ENCODE measurements around the gene SALL4. TPM values are rescaled to one million over a fixed set of nuclear protein-coding genes. Genes with fewer than 3 reads are reported as not detected.
"Not testable (repeated sequence)": the region's sequence is repeated elsewhere in the genome, so short reads cannot be mapped to it uniquely, and the experiment has no call there.

Gene SALL4
- total RNA-seq, 1 donor from 2014 or later = 0.20 TPM

- no peak for DNase-seq (ENCODE audit: low read depth in 2 of 2)
Observed at GRCh38 chr20:51801823-51802123, 548 bp downstream of the SALL4 start.

DNA sequence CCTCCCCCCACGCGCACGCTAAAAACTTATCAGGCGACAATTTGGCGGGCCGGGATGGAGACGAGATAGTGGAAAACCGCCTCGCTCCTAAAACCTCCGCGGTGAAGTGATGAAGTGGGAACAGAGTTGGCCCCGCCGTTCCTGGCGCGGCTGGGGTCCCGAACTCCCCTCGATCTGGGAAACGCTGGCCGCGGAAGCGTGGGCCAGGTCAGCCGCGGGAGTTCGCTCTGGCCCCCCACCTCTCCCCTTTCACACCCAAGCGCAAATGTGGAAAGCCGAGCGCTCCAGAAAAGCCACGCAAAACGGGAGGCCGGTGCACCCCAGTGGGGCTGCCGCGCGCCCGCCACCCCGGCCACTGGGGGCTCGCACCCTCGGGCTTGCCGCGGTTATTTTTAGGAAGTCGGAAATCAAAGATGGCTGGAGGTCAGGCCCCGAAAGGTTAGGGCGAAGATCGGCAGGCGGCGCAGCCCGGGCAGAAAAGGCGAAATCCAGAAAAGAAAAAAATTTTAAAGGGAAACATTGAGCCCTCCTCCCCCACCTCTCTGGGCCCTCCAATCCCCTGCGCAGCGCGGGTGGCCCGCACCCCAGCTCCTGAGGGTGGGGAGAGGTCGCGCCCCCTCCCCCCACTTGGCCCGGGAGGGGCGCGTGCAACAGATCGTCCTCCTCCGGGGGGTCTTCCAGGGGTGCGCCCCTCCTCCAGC, 1.0 kb downstream of the SALL4 start:
- DNase-seq (ENCODE audit: low read depth in 2 of 2) = peak in 1 of 2 donors; percentile 17

DNA sequence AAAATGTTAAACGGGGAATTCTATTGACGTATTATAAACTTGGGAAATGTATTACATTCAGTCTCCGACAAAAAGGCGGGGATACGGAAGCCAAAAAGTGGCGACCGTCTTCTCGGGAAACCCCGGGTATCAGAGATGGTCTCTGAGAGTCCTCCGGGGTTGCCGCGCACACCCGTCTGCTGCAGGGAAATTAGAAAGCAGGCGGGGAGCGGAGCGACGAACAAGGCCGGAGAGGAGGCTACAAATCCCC, 1.5 kb downstream of the SALL4 start:
- peak; percentile 26 to 47 for DNase-seq (ENCODE audit: low read depth in 2 of 2)

- DNase-seq (ENCODE audit: low read depth in 2 of 2) = peak; percentile 49 to 74
Observed at GRCh38 chr20:51800060-51800871, 2.1 kb downstream of the SALL4 start.

DNA sequence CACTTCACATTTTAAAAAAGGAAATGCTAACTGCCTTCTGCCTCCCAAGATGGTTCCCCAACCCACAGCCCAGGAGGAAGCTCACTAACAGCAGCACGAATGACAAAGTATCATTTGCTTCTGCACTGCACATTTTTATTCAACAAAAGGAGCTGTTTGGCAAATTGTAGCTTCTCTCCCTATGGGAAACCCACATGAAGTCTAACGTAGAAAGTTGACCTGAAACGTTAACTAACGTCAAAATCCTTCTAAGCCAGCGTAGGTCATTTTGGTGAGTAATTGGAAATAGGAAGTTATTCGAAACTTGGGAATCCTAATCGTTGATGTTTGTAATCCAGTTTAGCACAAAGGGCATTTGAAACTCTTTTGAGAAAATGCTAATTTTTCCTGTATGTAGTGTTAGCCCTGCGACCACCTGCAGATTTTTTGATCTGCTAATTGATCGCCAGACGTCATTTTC, 2.9 kb downstream of the SALL4 start:
- DNase-seq (ENCODE audit: low read depth in 2 of 2) = no peak

- DNase-seq (ENCODE audit: low read depth in 2 of 2) = no peak
Observed at GRCh38 chr20:51797357-51798025, 4.8 kb downstream of the SALL4 start.

DNA sequence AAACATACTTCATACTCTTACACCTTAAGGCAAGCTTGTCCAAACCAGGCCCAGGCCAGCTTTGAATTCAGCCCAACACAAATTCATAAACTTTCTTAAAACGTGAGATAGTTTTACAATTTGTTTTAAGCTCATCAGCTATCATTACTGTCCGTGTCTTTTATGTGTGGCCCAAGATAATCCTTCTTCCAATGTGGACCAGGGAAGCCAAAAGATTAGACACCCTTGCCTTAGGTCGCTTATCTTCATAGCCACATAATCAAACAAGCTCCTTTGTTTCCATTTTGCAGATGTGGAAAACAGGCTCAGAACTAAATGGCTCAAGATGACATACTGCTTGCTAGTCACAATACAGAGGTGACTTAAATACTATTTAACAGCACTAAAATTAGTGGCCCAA, 6.0 kb downstream of the SALL4 start:
- DNase-seq (ENCODE audit: low read depth in 2 of 2) = no peak

GRCh38 chr20:51792960-51793359, 9.4 kb downstream of the SALL4 start:
- DNase-seq (ENCODE audit: low read depth in 2 of 2) = no peak

DNA sequence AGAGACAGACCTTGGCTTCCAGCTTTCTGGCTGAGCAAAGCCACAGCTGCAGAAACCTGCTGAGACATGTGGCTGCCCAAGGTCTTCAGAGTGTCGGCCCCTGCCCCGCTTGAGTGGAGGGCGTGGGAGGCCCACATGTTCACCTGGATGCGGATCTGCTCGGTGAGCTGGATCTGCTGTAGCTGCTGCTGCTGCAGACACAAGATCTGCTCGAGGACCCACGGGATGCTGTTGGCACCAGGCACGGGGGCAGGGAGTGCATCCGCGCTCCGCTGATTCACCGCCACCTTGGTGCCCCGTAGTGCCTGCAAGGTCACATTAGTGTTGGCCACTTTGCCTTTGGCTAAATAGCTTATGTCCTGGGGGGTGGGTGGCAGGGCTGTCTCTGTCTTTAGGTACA, 10.7 kb downstream of the SALL4 start:
- DNase-seq (ENCODE audit: low read depth in 2 of 2) = no peak

DNA sequence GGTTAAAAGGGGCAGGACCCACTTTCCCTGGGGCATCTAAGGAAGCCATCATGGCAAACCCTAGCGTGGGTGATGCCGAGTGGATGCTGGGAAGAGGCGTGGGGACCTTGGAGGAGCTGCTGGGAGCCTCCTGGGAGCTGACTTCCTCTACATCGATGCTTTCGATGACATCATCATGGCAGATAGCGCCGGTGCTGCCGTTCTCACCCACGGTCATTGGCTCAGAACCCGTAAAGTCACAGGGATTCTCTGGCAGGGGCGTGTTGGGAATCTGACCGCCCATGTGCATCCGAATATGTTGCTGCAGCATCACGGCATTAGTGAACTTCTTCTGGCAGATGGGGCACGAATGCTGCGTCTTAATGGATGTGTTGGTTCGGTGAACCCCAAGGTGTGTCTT, 12.1 kb downstream of the SALL4 start:
- DNase-seq (ENCODE audit: low read depth in 2 of 2) = no peak

DNA sequence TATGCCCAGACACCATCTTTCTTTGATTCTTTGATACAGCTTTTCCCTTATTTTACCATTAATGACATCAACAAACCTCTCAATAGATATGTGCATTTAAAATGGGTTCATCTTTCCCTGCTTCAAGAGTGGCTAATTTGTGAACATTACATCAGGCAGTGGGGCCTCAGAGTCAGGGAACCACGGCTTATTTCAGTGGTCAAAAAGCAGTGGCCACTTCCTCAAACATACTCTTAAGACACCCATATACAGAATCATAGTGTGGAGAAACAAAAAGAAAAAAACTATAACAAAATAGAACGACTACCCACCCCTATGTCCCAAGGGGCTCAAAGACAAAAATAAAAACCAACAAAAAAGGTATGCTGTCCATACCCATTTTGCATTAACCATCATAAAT, 12.9 kb downstream of the SALL4 start:
- DNase-seq (ENCODE audit: low read depth in 2 of 2) = no peak

DNA sequence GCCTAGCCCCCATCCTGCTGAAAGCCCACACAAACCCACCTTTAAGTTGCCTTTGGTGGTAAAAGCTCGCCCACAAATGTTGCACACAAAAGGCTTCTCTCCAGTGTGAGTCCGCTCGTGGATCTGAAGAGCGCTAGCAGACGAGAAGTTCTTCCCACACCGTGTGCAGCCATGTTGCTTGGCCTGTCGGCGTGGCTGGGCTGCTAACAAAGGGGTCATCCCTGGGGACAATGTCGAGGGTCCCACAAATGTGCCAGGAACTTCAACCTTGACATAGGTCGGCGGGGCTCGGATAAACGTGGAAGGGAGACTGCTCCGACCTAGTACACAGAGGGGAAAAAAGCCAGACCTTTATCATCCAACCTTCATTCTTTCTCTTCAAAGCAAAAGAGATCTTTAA, 13.5 kb downstream of the SALL4 start:
- DNase-seq (ENCODE audit: low read depth in 2 of 2) = no peak

GRCh38 chr20:51784299-51784698, 18.0 kb downstream of the SALL4 start:
- no peak for DNase-seq (ENCODE audit: low read depth in 2 of 2)

DNA sequence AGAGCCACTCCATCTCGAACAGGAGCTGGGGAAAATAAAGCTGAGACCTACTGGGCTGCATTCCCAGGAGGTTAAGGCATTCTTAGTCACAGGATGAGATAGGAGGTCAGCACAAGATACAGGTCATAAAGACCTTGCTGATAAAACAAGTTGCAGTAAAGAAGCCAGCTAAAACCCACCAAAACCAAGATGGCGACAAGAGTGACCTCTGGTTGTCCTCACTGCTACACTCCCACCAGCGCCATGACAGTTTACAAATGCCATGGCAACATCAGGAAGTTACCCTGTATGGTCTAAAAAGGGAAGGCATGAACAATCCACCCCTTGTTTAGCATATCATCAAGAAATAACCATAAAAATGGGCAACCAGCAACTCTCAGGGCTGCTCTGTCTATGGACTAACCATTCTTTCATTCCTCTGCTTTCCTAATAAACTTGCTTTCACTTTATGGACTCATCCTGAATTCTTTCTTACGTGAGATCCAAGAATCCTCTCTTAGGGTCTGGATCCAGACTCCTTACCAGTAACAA, 24.0 kb downstream of the SALL4 start:
- not testable (repeated sequence) for DNase-seq (ENCODE audit: low read depth in 2 of 2)

GRCh38 chr20:51775241-51775640, 27.1 kb downstream of the SALL4 start:
- DNase-seq (ENCODE audit: low read depth in 2 of 2) = no peak

- no peak for DNase-seq (ENCODE audit: low read depth in 2 of 2)
Observed at GRCh38 chr20:51772236-51772635, 30.1 kb downstream of the SALL4 start.

GRCh38 chr20:51769976-51770615, 32.2 kb downstream of the SALL4 start:
- DNase-seq (ENCODE audit: low read depth in 2 of 2) = peak in 1 of 2 donors; percentile 32

GRCh38 chr20:51768759-51769517, 33.4 kb downstream of the SALL4 start:
- DNase-seq (ENCODE audit: low read depth in 2 of 2) = peak; percentile 10 to 37

- peak; percentile 46 to 57 for DNase-seq (ENCODE audit: low read depth in 2 of 2)
Observed at GRCh38 chr20:51767867-51768758, 34.2 kb downstream of the SALL4 start, which contains the start of gene ATP9A. Gene ATP9A (minus strand): TSS chr20:51768390. CDS start chr20:51768369, 21 bp downstream.
